CD14-positive monocyte (primary cell): ENCODE data around the gene SMIM29. TPM values are rescaled to one million over a fixed set of nuclear protein-coding genes. Genes with fewer than 3 reads are reported as not detected.
A peak's percentile ranks its signal among the peaks of the same experiment; 100 is the strongest.

Experiments used
- DNase-seq, 3 donors: peaks; one replicate each; pipeline ENCODE4 v3.0.0-alpha.2; 2011 to 2022
- H2AFZ ChIP-seq: 2 replicates; pipeline ENCODE4 v1.6.0; 2012; ENCODE audit warnings: mild to moderate bottlenecking, low read depth, low read length, inconsistent platforms; ENCODE audit not compliant: insufficient read depth, poor library complexity, severe bottlenecking
- H3K27ac ChIP-seq, 2 donors: 1 replicate in 1 of 2; 2 replicates in 1 of 2; pipeline ENCODE4 v1.5.1; 2012 to 2013; ENCODE audit warnings: low read length in 2 of 2, control low read depth in 1 of 2, inconsistent platforms in 1 of 2, low read depth in 1 of 2, mild to moderate bottlenecking in 1 of 2
- H3K27me3 ChIP-seq, 2 donors: one replicate each; pipeline versions ENCODE4 v1.6.0 to v1.6.1; 2011 to 2013; ENCODE audit warnings: low read length in 2 of 2; ENCODE audit not compliant: control insufficient read depth in 2 of 2, insufficient read depth in 2 of 2
- H3K36me3 ChIP-seq, 2 donors: replicated peaks in 1 of 2; 1 replicate in 1 of 2; 2 replicates in 1 of 2; pipeline versions ENCODE4 v1.5.1 to v1.6.1; 2012 to 2013; ENCODE audit warnings: low read length in 2 of 2, control low read depth in 1 of 2, inconsistent platforms in 1 of 2, mild to moderate bottlenecking in 1 of 2; ENCODE audit not compliant: insufficient read depth in 2 of 2, control insufficient read depth in 1 of 2
- H3K4me1 ChIP-seq, 2 donors: 1 replicate in 1 of 2; 2 replicates in 1 of 2; pipeline versions ENCODE4 v1.5.1 to v1.6.1; 2012 to 2013; ENCODE audit warnings: low read length in 2 of 2, control low read depth in 1 of 2, inconsistent platforms in 1 of 2, mild to moderate bottlenecking in 1 of 2, moderate library complexity in 1 of 2; ENCODE audit not compliant: insufficient read depth in 2 of 2, control insufficient read depth in 1 of 2
- H3K4me2 ChIP-seq: replicated peaks from 2 replicates; pipeline ENCODE3; 2012; ENCODE audit warnings: low read length, moderate library complexity, mild to moderate bottlenecking; ENCODE audit not compliant: poor library complexity, severe bottlenecking; ENCODE audit errors: extremely low read depth
- H3K4me3 ChIP-seq, 3 experiments: fragments of 200-600 bp in 1 of 3; sonication (generic) in 1 of 3; replicated peaks in 1 of 3; 1 replicate in 2 of 3; 2 replicates in 1 of 3; pipeline ENCODE4 v1.5.1; 2011 to 2013; ENCODE audit warnings: low read length in 3 of 3, mild to moderate bottlenecking in 3 of 3, control low read depth in 2 of 3, low read depth in 2 of 3, inconsistent platforms in 1 of 3, moderate library complexity in 1 of 3
- H3K79me2 ChIP-seq: 2 replicates; pipeline ENCODE4 v1.6.0; 2012; ENCODE audit warnings: mild to moderate bottlenecking, control low read depth, inconsistent platforms, low read length, moderate library complexity; ENCODE audit not compliant: insufficient read depth
- H3K9ac ChIP-seq: 2 replicates; pipeline ENCODE4 v1.6.0; 2017; ENCODE audit warnings: low read length, mild to moderate bottlenecking; ENCODE audit not compliant: insufficient read depth, poor library complexity, severe bottlenecking
- H3K9me3 ChIP-seq, 2 donors: replicated peaks in 1 of 2; 1 replicate in 1 of 2; 2 replicates in 1 of 2; pipeline versions ENCODE4 v1.5.1 to v1.6.1; 2012 to 2013; ENCODE audit warnings: low read length in 2 of 2, control low read depth in 1 of 2; ENCODE audit not compliant: control insufficient read depth in 1 of 2, insufficient read depth in 1 of 2
- H4K20me1 ChIP-seq: 2 replicates; pipeline ENCODE4 v1.6.0; 2012; ENCODE audit warnings: mild to moderate bottlenecking, low read length, control low read depth, moderate library complexity; ENCODE audit not compliant: insufficient read depth
- H3K27ac Mint-ChIP-seq, 7 donors: one replicate each; pipeline ENCODE4 v1.8.0; 2020; ENCODE audit warnings: mild to moderate bottlenecking in 7 of 7, mixed read lengths in 7 of 7, moderate library complexity in 6 of 7, inconsistent platforms in 2 of 7
- H3K27me3 Mint-ChIP-seq, 3 donors: one replicate each; pipeline ENCODE4 v1.8.0; 2021 to 2022; ENCODE audit warnings: low read depth in 3 of 3, mild to moderate bottlenecking in 3 of 3, mixed read lengths in 3 of 3, moderate library complexity in 3 of 3, inconsistent platforms in 1 of 3
- H3K36me3 Mint-ChIP-seq, 2 donors: one replicate each; pipeline ENCODE4 v1.8.0; 2020; ENCODE audit warnings: mixed read lengths in 2 of 2, inconsistent platforms in 1 of 2, mild to moderate bottlenecking in 1 of 2
- H3K4me1 Mint-ChIP-seq: one replicate; pipeline ENCODE4 v1.8.0; 2020; ENCODE audit warnings: mild to moderate bottlenecking, mixed read lengths
- H3K4me3 Mint-ChIP-seq, 2 donors: one replicate each; pipeline ENCODE4 v1.8.0; 2020; ENCODE audit warnings: mild to moderate bottlenecking in 2 of 2, mixed read lengths in 2 of 2, moderate library complexity in 1 of 2
- H3K9me3 Mint-ChIP-seq, 7 donors: one replicate each; pipeline ENCODE4 v1.8.0; 2020 to 2022; ENCODE audit warnings: mixed read lengths in 7 of 7, mild to moderate bottlenecking in 6 of 7, moderate library complexity in 6 of 7, inconsistent platforms in 2 of 7
- CTCF ChIP-seq: fragments of 200-600 bp; IDR thresholded peaks from one replicate; pipeline ENCODE4 v1.8.0; 2022; ENCODE audit warnings: antibody characterized with exemption, mild to moderate bottlenecking
- WGBS: methylation state at CpG from one replicate; pipeline ENCODE4 v1.1.5; 2013; ENCODE audit warnings: missing lambda C conversion rate; ENCODE audit not compliant: insufficient coverage; 5-methylcytosine and 5-hydroxymethylcytosine counted together
- intact Hi-C, 2 donors: fragments of 100-400 bp; cut with micrococcal nuclease; formaldehyde crosslinking; loops; one replicate each; pipeline versions ENCODE4 v1.15.0 to v1.15.1; 2023
- polyA plus RNA-seq, 3 donors: library from polyadenylated mRNA; depleted of rRNA in 1 of 3; unstranded in 2 of 3; stranded (reverse) in 1 of 3; fragments of 300-500 nt in 2 of 3; fragments of >200 nt in 1 of 3; fragmentation: Illumina TruSeq in 2 of 3; gene quantifications; 1 replicate in 2 of 3; 2 replicates in 1 of 3; pipeline ENCODE4 v1.2.3, GENCODE V29; 2012 to 2021

SMIM29 gene
- polyA plus RNA-seq, 3 donors: 57.2 to 66.7 (median 60.5) TPM

- Mint-ChIP-seq H3K4me3 (peak overlapping the region; percentile 47 to 64), H3K4me1 (peaks cover 92% of the 10 kb centered on the region), H3K27ac (peak overlapping the region; percentile 92 to 97 (median 95)), H3K27me3 (peaks cover 0 to 2% (median 0%) of the 10 kb centered on the region in 3 donors), H3K9me3 (no peaks in the 10 kb centered on the region), H3K36me3 (peaks cover 26 to 55% of the 10 kb centered on the region in 2 donors)
- peak; percentile 83 to 85 (median 84) for DNase-seq
- Histone ChIP-seq H3K36me3 (peaks cover 1 to 27% of the 10 kb centered on the region in 2 donors), H3K27ac (peak overlapping the region; percentile 77 to 90), H3K9ac (peak overlapping the region; percentile 45), H3K4me1 (peaks cover 79 to 81% of the 10 kb centered on the region in 2 donors), H3K4me3 (peak overlapping the region in 1 of 3 experiments; percentile 48), H3K27me3 (no peaks in the 10 kb centered on the region), H3K9me3 (no peaks in the 10 kb centered on the region), H2AFZ (peak overlapping the region; percentile 54), H3K79me2 (peaks cover 50% of the 10 kb centered on the region), H3K4me2 (peak overlapping the region; percentile 58), H4K20me1 (no peaks in the 10 kb centered on the region)
- no peak for TF ChIP-seq CTCF
- intact Hi-C loops: no loop called here
- no CpG with 5 or more reads among the region's 4 CpGs for WGBS
Measured at GRCh38 chr6:34284563-34285447, 36.0 kb upstream of the SMIM29 start.

DNA sequence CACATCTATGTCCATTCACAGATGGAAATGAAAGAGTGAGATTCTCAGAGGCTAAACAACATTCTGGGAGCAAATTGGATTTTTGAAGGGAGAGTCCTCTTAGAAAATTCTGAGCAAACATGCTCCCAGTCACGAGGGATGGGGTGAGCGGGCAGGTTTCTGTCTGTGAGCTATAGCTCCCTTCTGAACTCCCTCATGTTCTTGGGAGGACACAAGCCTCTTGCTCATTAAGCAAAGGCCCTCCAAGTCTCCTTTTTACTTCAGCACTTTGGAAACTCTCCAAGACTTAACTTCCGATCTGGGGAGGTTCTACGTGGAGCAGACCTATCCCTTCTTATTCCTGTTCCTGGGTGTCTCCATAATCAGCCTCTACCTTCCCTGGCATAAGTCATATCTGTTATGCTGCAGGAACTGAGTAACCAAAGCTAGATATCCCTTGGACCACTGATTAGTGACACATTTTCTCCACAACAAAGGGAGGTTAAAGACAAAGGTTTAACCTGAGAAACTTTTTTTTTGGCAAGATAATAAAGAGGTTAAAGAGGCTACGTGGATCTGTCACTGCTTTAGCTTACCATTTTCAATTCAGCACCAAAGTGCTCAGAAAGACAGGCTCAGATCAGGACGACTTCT, 33.0 kb upstream of the SMIM29 start:
- TF ChIP-seq CTCF: no peak
- peaks cover 67 to 69% of the 10 kb centered on the region in 2 donors for H3K4me1 ChIP-seq
- peaks cover 40 to 58% of the 10 kb centered on the region in 2 donors for H3K36me3 Mint-ChIP-seq

More for the DNA sequence above, 33.0 kb upstream of the SMIM29 start:
- H3K4me3 ChIP-seq: no peak overlapping the region
- H3K27me3 ChIP-seq: no peaks in the 10 kb centered on the region
- Mint-ChIP-seq H3K4me1 (peaks cover 84% of the 10 kb centered on the region), H3K9me3 (no peaks in the 10 kb centered on the region), H3K4me3 (no peak overlapping the region), H3K27me3 (no peaks in the 10 kb centered on the region), H3K27ac (peak overlapping the region in 2 of 7 donors; percentile 48 to 94)
- no peak overlapping the region for H3K9ac ChIP-seq
- peaks cover 22% of the 10 kb centered on the region for H3K79me2 ChIP-seq
- 81% methylated on average over 4 of the region's 6 CpGs for WGBS
- no peak overlapping the region for H2AFZ ChIP-seq
- intact Hi-C loops: no loop called here
- no peaks in the 10 kb centered on the region for H3K9me3 ChIP-seq
- no peaks in the 10 kb centered on the region for H4K20me1 ChIP-seq
- peaks cover 2 to 44% of the 10 kb centered on the region in 2 donors for H3K36me3 ChIP-seq
- DNase-seq: no peak
- H3K4me2 ChIP-seq: no peak overlapping the region
- peak overlapping the region in 1 of 2 donors; percentile 90 for H3K27ac ChIP-seq
